ENCODE measurements around the gene ORC5.

ORC5 gene

DNA sequence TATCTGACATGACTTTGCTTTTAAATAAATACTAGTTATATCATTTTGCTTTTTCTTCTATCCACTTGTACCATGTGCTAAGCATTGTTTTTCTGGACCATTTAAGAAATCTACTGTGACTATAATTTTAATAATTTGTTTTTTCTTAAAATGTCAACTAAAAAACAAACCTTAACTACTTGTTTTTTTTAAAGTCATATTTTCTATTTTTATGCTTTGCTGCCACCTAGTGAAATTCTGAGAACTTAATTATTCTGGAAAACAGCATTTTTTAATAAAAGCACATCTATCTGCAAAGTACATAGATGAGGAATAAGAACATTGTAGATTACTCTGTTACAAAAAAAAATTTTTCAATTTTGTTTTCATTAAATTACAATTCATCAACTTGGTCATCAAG, 47.4 kb downstream of the ORC5 start:
- CTCF ChIA-PET, result interaction anchor here (0.7 to 0.9 kb wide), 2 partner anchors 9 to 56 kb away, joined by 3 to 8 read pairs; no protein-coding TSS in a partner anchor
- no peak for DNase-seq (ENCODE audit: extremely low spot score)

DNA sequence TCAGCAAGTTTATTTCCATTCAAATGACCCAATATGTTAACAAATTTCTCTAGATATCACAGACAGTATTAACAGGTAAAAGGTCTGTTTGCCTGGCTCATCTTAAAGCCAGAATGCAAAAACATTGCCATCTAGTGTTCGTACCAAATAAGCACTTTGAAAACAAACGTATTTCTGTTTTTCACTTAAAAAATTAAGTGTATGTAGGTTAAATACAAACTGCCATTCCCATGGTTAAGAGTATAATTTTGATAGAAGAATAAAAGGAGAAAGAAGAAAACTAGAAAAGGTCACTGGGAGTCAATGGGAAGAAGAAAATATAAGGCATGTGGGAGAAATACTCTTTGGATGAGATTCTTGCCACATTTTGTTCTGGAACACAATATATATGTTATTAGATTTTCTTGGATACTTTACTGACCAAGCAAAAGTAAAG, 51.0 kb downstream of the ORC5 start:
- TF ChIP-seq FOXM1 (IDR thresholded peaks at IDR 0.05; ENCODE audit: borderline replicate concordance), result no peak
- no peak for TF ChIP-seq FOXA1 (IDR thresholded peaks at IDR 0.05)
- TF ChIP-seq BHLHE40 (IDR thresholded peaks at IDR 0.05; ENCODE audit: borderline replicate concordance), result no peak
- no peak for TF ChIP-seq LEF1 (IDR thresholded peaks at IDR 0.05; ENCODE audit: borderline replicate concordance)
- TF ChIP-seq NFRKB (IDR thresholded peaks at IDR 0.05), result no peak
- TF ChIP-seq TARDBP (IDR thresholded peaks at IDR 0.05), result no peak
- TF ChIP-seq FOXK2 (IDR thresholded peaks at IDR 0.05), result no peak
- no peak for TF ChIP-seq HDGF (IDR thresholded peaks at IDR 0.05; ENCODE audit: borderline replicate concordance)
- no peak for TF ChIP-seq ARNT (IDR thresholded peaks at IDR 0.05)
- TF ChIP-seq SUZ12 (IDR thresholded peaks at IDR 0.05), result no peak
- TF ChIP-seq, protein P1, sequence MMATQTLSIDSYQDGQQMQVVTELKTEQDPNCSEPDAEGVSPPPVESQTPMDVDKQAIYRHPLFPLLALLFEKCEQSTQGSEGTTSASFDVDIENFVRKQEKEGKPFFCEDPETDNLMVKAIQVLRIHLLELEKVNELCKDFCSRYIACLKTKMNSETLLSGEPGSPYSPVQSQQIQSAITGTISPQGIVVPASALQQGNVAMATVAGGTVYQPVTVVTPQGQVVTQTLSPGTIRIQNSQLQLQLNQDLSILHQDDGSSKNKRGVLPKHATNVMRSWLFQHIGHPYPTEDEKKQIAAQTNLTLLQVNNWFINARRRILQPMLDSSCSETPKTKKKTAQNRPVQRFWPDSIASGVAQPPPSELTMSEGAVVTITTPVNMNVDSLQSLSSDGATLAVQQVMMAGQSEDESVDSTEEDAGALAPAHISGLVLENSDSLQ (IDR thresholded peaks at IDR 0.05), result no peak
- TF ChIP-seq ZNF384 (IDR thresholded peaks at IDR 0.05), result no peak
- TF ChIP-seq ELF4 (IDR thresholded peaks at IDR 0.05), result no peak
- no peak for TF ChIP-seq L3MBTL2 (conservative IDR thresholded peaks at IDR 0.05)
- TF ChIP-seq CTBP1 (IDR thresholded peaks at IDR 0.05; ENCODE audit: borderline replicate concordance), result no peak
- TF ChIP-seq SP1 (IDR thresholded peaks at IDR 0.05), result no peak
- DNase-seq (ENCODE audit: extremely low spot score), result no peak
- CTCF ChIA-PET, result no interaction called here
- POLR2A ChIA-PET, result no interaction called here

More for the DNA sequence above, 47.4 kb downstream of the ORC5 start:
- POLR2A ChIA-PET, result no interaction called here
- TF ChIP-seq ARNT (IDR thresholded peaks at IDR 0.05), result no peak
- TF ChIP-seq HDGF (IDR thresholded peaks at IDR 0.05; ENCODE audit: borderline replicate concordance), result no peak
- no peak for TF ChIP-seq L3MBTL2 (conservative IDR thresholded peaks at IDR 0.05)
- TF ChIP-seq SUZ12 (IDR thresholded peaks at IDR 0.05), result no peak
- no peak for TF ChIP-seq CTBP1 (IDR thresholded peaks at IDR 0.05; ENCODE audit: borderline replicate concordance)
- no peak for TF ChIP-seq FOXM1 (IDR thresholded peaks at IDR 0.05; ENCODE audit: borderline replicate concordance)
- TF ChIP-seq SP1 (IDR thresholded peaks at IDR 0.05), result no peak
- no peak for TF ChIP-seq FOXA1 (IDR thresholded peaks at IDR 0.05)
- no peak for TF ChIP-seq FOXK2 (IDR thresholded peaks at IDR 0.05)
- TF ChIP-seq TARDBP (IDR thresholded peaks at IDR 0.05), result no peak
- TF ChIP-seq BHLHE40 (IDR thresholded peaks at IDR 0.05; ENCODE audit: borderline replicate concordance), result no peak
- no peak for TF ChIP-seq LEF1 (IDR thresholded peaks at IDR 0.05; ENCODE audit: borderline replicate concordance)
- TF ChIP-seq, protein P1 (IDR thresholded peaks at IDR 0.05), result no peak
- no peak for TF ChIP-seq NFRKB (IDR thresholded peaks at IDR 0.05)
- no peak for TF ChIP-seq ZNF384 (IDR thresholded peaks at IDR 0.05)
- no peak for TF ChIP-seq ELF4 (IDR thresholded peaks at IDR 0.05)

DNA sequence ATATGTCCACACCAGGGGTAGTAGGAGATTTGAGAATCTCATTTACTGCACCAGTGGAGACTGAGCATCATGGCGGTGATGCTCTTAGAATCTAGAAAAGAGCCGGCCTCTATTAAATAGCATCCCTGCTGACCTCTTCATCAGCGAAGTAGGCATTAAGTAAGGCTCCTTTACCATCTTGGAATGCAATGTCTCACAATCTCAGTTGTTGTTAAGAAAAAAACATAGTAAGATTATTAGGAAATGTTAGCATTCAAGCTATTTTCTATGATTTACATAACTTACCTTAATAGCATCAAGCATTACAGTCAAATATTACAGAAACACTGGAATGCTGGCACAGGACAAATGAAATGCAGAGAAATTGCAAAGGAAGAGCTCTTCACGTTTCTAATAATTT, 54.5 kb downstream of the ORC5 start:
- TF ChIP-seq NFRKB (IDR thresholded peaks at IDR 0.05) (no peak), TARDBP (IDR thresholded peaks at IDR 0.05) (no peak), FOXK2 (IDR thresholded peaks at IDR 0.05) (no peak), ELF4 (IDR thresholded peaks at IDR 0.05) (no peak), LEF1 (IDR thresholded peaks at IDR 0.05; ENCODE audit: borderline replicate concordance) (no peak), SP1 (IDR thresholded peaks at IDR 0.05) (no peak), L3MBTL2 (conservative IDR thresholded peaks at IDR 0.05) (no peak), FOXA1 (IDR thresholded peaks at IDR 0.05) (no peak), ZNF384 (IDR thresholded peaks at IDR 0.05) (no peak), ARNT (IDR thresholded peaks at IDR 0.05) (no peak), HDGF (IDR thresholded peaks at IDR 0.05; ENCODE audit: borderline replicate concordance) (no peak), FOXM1 (IDR thresholded peaks at IDR 0.05; ENCODE audit: borderline replicate concordance) (no peak), CTBP1 (IDR thresholded peaks at IDR 0.05; ENCODE audit: borderline replicate concordance) (no peak), BHLHE40 (IDR thresholded peaks at IDR 0.05; ENCODE audit: borderline replicate concordance) (no peak), SUZ12 (IDR thresholded peaks at IDR 0.05) (no peak)
- TF ChIP-seq, protein P1 (IDR thresholded peaks at IDR 0.05), result no peak
- DNase-seq (ENCODE audit: extremely low spot score), result no peak
- POLR2A ChIA-PET, result no interaction called here
- CTCF ChIA-PET, result no interaction called here

DNA sequence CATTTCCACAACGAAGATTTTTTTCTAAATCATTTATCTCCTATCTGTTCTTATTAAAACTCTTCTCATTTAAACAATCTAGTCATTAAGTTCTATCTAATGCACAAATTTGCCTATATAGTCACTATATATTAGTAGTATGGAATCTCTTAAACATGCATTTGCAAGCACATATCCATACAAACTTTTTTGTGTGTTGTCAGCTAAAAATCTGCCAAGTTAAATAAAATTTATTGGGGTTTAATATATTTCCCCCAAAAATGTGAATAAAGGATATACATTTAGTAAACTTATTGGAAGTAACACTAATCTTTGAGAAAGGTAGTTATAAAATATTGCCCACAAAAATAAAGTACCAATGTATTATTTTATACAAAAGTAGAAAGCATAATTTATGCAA, 55.3 kb downstream of the ORC5 start:
- CTCF ChIA-PET, result interaction anchor here (0.7 kb wide), 1 partner anchor 929 kb away, joined by 4 read pairs; no protein-coding TSS in a partner anchor
- TF ChIP-seq TARDBP (IDR thresholded peaks at IDR 0.05) (no peak), FOXK2 (IDR thresholded peaks at IDR 0.05) (no peak), ELF4 (IDR thresholded peaks at IDR 0.05) (no peak)
- DNase-seq (ENCODE audit: extremely low spot score), result no peak
- POLR2A ChIA-PET, result no interaction called here

DNA sequence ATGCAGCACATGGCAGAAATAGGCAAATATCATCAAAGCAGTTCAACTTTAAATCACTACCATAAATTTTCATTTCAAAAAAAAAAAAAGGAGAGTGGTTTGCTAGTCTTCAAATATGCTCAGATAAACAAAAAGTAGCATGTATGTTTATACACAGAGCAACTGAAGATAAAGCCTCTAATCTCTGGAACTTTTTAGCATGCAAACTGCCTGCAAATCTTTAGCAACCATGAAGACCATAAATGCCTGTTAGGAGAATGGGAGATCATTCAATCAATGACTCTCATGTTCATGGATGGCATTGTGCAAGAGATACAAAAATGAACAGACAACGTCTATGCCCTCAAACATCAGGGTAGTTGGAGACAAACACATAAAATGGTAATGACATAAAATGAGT, 57.3 kb downstream of the ORC5 start:
- ChIA-PET CTCF (no interaction called here), POLR2A (no interaction called here)
- DNase-seq (ENCODE audit: extremely low spot score), result no peak
- TF ChIP-seq HDGF (IDR thresholded peaks at IDR 0.05; ENCODE audit: borderline replicate concordance) (no peak), TARDBP (IDR thresholded peaks at IDR 0.05) (no peak), CTBP1 (IDR thresholded peaks at IDR 0.05; ENCODE audit: borderline replicate concordance) (no peak), ZNF384 (IDR thresholded peaks at IDR 0.05) (no peak)
- TF ChIP-seq, protein P1 (IDR thresholded peaks at IDR 0.05), result no peak

DNA sequence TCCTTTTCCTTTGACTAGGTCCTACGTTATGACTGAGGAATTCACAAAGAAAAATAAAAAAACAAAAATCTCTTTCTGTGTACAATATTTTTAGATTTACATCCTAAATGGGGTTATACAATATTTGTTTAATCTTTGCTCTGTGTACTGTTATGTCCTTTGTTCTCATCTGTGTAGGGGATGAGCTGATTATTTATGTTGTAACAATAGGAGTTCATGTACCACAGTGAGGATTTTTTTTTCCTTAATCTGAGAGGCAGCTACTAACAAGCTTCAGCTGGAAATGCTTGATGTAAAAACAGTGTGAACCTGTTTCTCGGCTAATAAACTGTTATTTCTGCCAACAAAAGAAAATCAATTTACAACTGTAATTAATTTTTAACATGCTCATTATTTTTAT, 58.0 kb downstream of the ORC5 start:
- ChIA-PET CTCF (interaction anchor here (0.7 kb wide), 1 partner anchor 226 kb away, joined by 3 read pairs; no protein-coding TSS in a partner anchor), POLR2A (no interaction called here)

More for the DNA sequence above, 58.0 kb downstream of the ORC5 start:
- TF ChIP-seq HDGF (IDR thresholded peaks at IDR 0.05; ENCODE audit: borderline replicate concordance) (no peak), ZNF384 (IDR thresholded peaks at IDR 0.05) (no peak), LEF1 (IDR thresholded peaks at IDR 0.05; ENCODE audit: borderline replicate concordance) (no peak), TARDBP (IDR thresholded peaks at IDR 0.05) (no peak), ARNT (IDR thresholded peaks at IDR 0.05) (no peak), FOXM1 (IDR thresholded peaks at IDR 0.05; ENCODE audit: borderline replicate concordance) (no peak), ELF4 (IDR thresholded peaks at IDR 0.05) (no peak), BHLHE40 (IDR thresholded peaks at IDR 0.05; ENCODE audit: borderline replicate concordance) (no peak), CTBP1 (IDR thresholded peaks at IDR 0.05; ENCODE audit: borderline replicate concordance) (no peak), SP1 (IDR thresholded peaks at IDR 0.05) (no peak), SUZ12 (IDR thresholded peaks at IDR 0.05) (no peak), L3MBTL2 (conservative IDR thresholded peaks at IDR 0.05) (no peak), FOXA1 (IDR thresholded peaks at IDR 0.05) (no peak), NFRKB (IDR thresholded peaks at IDR 0.05) (no peak), FOXK2 (IDR thresholded peaks at IDR 0.05) (no peak)
- TF ChIP-seq, protein P1 (IDR thresholded peaks at IDR 0.05), result no peak
- no peak for DNase-seq (ENCODE audit: extremely low spot score)
